ENCODE results near the gene ZG16B.

- TF ChIP-seq POLR2A (IDR thresholded peaks at IDR 0.05), result no peak
- TF ChIP-seq CTCF (IDR thresholded peaks at IDR 0.05), result no peak
Measured at GRCh38 chr16:2845116-2845515, 15.0 kb downstream of the ZG16B start.
